GM19438 (cell line): ENCODE data around the gene PRRC2B.
"Not testable (repeated sequence)": the region's sequence is repeated elsewhere in the genome, so short reads cannot be mapped to it uniquely, and the experiment has no call there.

ENCODE experiments used
- ATAC-seq: cut with Tn5 transposase; IDR thresholded peaks from one replicate; pipeline ENCODE4 v1.9.1; 2021; ENCODE audit warnings: low read depth; ENCODE audit not compliant: unreplicated experiment

Gene PRRC2B

DNA sequence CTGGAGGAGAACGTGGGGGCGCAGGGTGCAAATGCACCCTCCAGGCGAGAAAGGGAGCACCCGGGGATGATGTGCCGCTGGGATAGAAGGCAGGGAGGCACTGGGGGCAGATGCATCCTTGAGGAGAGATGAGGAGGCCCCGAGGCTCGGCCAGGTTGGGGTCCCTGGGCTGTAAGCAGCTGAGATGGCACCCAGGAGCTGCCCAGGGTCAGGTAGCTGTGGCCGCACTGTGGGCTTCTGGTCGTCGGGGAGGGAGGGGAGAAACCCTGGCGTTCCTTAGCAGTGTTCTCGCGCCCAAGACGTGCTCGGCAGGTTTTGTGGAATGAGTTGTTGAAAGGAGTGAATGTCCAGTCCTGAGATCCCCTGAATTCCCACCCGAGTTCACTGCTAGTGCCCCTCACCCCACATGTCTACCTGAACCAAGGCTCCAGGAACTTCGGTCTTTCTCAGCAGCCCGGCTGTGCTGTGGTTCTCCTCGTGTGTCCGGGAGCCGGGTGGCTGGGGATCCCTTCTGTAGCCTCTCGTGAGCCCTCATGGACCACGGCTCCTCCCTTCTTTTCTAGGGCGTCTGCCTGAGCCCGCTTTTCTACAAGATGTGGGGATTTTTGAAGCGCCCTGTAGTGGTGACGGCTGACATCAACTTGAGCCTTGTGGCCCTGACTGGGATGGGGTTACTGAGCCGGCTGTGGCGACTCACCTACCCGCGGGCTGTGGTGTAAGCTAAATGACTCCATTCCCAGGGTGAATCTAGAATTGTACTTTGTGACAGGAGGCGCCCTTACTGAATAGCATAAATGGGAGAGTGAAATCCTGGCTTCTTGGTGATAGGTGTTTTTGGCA is 110.0 kb downstream of the PRRC2B start:
- ATAC-seq, result no peak

DNA sequence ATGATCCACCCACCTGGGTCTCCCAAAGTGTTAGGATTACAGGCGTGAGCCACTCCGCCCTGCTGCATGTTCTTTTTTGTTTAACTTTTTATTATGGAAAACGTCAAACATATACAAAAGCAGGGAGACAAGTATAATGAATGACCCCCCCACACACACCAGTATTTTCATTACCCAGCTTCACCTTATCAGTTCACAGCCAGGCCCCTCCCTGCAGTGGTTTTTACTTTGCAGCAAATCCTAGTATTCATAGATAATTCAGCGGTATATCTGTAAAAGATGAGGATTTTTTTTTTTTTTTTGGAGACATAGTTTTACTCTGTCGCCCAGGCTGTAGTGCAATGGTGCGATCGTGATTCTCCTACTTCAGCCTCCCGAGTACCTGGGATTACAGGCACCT is 111.1 kb downstream of the PRRC2B start:
- no peak for ATAC-seq

DNA sequence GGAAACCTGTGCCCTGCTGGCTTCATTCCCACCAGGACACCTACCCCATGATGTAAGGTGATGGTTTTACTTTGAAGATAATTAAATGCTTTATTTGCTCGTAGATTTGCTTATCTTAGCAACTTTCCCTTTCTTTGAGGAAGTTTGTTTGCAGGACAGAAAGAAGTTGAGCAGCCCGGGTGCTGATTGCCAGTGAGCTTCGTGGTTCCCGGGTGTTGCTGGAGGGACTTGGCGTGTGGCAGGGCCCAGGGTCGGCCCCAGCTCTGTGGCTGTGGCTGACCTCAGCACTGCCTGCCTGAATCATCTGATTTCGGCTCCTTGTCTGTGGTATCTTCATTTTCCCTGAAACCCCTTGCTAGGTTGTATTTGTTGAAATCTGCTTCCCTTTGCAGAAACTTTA is 117.5 kb downstream of the PRRC2B start:
- ATAC-seq, result no peak

DNA sequence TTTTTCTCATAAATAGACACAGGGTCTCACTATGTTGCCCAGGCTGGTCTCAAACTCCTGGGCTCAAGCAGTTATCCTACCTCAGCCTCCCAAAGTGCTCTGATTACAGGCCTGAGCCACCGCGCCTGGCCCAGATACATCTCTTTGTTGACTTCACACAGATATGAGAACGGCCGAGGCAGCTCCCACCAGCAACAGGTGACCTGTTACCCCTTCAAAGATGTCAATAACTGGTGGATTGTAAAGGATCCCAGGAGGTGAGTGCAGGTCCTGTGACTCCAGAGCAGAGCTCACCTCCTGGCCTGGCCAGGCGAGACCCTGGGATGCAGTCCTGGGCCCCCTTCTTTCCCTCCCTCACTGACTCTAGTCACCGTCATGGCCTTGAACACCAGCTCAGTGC is 118.0 kb downstream of the PRRC2B start:
- ATAC-seq, result no peak

DNA sequence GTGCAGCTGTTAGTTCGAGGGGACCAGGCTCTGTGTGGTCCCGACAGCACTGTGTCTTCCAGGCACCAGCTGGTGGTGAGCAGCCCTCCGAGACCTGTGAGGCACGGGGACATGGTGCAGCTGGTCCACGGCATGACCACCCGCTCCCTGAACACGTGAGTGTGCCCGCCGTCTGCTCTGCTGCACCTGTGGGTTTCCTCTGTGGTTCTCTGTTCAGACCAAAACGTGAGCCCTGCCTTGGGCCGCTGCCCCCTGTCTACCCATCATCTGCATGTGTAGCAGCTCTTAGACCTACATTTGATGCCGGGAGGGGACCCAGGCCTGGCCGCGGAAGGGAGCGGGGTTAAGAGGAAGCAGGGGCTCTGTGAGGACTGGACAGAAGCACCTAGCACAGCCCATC is 119.3 kb downstream of the PRRC2B start:
- no peak for ATAC-seq

DNA sequence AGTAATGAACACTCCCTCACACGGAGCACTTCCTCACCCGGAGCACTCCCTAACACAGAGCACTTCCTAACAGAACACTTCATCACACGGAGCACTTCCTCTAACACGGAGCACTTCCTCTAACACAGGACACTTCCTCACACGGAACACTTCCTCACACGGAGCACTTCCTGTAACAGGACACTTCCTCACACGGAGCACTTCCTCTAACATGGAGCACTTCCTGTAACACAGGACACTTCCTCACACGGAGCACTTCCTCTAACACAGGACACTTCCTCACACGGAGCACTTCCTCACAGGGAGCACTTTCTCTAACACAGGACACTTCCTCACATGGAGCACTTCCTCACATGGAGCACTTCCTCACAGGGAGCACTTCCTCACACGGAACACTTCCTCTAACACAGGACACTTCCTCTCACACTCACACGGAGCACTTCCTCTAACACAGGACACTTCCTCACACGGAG is 121.7 kb downstream of the PRRC2B start:
- not testable (repeated sequence) for ATAC-seq

DNA sequence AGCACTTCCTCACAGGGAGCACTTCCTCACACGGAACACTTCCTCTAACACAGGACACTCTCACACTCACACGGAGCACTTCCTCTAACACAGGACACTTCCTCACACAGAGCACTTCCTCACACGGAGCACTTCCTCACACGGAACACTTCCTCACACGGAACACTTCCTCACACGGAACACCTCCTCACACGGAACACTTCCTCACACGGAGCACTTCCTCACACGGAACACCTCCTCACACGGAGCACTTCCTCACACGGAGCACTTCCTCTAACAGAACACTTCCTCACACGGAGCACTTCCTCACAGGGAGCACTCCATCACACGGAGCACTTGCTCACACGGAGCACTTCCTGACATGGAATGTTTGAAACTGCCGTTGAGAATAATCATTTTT is 122.2 kb downstream of the PRRC2B start:
- ATAC-seq, result no peak

DNA sequence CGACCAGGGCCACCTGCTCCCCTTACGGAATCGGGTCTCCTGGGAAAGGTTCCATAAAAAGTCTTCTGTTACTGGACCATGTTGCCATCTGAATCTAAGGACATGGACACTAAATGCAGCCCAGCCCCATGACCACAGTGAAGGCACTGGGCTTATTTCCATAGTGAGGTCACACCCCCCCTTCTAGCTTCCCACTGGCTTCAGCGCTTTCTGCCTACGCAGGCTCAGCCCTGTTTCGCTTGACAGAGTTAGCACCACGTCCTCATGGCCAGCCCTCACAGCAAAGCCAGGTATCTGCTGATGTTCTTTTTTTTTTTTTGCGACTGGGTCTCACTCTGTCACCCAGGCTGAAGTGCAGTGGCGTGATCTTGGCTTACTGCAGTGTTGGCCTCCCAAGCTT is 123.0 kb downstream of the PRRC2B start:
- no peak for ATAC-seq

DNA sequence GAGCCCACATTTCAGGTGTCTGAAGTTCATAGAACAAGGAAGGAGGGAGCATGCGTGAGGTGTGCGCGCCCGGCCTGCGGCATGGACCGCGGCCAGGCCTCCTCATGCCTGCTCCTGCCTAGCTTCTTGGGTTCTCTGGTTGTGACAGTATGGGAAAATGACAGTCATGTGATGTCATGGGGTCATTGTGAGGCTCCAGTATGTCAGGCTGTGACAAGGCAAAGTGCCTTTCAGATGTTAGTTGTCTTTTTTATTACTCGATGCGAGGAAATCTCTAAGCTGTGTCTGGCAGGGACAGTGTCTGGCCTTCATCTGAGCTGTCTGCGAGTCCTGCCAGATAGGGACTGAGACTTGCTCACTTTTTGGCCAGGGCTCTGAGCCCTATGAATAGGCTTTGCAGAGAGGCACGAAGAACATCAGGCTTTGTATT is 123.9 kb downstream of the PRRC2B start:
- ATAC-seq, result no peak

DNA sequence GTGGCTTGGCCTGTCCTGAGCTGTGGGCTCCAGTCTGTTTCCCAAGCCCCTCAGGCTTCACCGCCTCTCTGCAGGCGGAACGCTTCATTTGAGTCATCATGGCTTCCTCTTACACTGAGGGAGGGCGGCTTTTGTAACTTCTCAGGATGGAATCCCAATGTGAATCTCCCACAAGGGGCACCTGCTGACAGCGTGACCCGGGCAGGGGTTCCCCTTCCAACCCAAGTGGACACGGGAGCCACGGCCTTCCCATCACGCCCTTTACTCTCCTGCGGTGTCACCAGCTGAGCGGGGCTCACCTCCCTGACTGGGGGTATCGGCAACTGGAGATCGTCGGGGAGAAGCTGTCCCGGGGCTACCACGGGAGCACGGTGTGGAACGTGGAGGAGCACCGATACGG is 124.7 kb downstream of the PRRC2B start:
- ATAC-seq, result no peak

DNA sequence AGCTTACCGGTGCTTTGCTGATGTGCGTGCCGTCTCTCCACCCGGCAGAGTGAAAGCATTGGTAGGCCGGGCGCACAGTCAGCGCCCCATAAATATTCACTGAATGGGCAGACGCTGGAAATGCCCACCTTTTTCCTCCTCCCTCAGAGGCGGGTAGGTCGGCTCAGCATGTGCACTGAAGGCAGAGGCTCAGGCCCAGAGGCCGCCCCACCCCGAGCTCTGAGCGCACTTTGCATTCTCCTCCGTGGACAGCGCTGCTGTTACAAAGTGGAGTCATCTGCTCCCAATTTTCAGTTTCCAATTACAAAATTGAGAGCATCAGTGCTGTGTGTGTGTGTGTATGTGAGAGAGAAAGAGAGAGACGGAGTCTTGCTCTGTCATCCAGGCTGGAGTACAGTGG is 126.6 kb downstream of the PRRC2B start:
- ATAC-seq, result no peak

DNA sequence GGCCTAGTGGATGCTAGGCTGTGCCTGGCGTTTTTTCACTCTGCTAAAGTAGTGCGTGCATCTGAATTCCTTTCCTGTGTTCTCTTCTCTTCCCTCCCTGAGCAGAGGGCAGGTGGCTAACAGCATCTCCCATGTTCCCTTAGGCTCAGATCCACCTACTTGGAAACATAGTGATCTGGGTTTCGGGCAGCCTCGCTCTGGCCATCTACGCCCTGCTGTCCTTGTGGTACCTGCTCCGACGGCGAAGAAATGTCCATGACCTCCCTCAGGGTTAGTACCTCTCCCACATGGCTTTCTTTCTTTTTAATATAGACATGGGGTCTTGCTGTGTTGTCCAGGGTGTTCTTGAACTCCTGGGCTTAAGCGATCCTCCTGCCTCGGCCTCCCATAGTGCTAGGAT is 127.3 kb downstream of the PRRC2B start:
- ATAC-seq, result no peak

DNA sequence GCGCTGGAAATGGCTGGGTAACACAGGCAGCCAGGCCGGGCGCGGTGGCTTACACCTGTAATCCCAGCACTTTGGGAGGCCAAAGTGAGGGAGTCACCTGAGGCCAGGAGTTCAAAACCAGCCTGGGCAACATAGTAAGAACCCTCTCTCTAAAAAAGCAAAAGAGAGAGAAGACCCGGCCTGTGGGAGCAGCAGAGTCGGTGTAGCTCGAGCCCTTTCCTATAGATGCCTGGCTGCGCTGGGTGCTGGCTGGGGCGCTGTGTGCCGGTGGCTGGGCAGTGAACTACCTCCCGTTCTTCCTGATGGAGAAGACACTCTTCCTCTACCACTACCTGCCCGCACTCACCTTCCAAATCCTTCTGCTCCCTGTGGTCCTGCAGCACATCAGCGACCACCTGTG is 127.9 kb downstream of the PRRC2B start:
- ATAC-seq, result no peak

DNA sequence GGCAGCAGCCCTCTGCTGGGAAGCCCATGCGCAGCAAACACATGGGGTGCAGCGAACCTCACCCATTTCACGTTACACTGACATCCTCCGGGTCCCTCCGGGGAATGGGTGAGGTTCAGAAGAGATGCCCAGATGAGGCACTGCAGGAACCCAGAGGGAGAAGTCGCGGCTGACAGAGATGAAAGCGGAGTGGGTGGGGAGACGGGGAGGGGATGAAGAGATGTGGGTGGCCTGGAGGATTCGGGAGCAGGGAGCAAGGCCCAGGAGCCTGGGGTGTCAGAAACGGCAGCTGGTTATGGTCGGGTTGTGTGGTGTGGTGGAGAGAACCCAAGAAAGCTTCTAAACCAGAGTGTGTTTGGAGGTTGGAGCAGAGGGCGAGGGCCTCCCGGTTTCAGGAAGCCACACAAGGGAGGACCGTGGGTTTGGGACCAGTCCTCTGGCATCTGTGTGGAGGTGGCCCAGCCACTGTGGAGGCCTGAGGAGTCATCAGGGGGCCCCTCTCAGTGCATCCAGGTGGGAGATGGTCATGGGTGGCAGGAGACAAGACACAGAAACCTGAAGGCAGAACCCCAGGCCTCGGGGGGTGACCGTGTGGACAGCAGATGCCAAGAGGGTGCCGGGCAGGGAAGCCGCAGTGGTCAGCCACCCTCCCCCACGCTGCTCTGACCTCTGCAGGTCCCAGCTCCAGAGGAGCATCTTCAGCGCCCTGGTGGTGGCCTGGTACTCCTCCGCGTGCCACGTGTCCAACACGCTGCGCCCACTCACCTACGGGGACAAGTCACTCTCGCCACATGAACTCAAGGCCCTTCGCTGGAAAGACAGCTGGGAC is 128.6 kb downstream of the PRRC2B start:
- ATAC-seq, result no peak

DNA sequence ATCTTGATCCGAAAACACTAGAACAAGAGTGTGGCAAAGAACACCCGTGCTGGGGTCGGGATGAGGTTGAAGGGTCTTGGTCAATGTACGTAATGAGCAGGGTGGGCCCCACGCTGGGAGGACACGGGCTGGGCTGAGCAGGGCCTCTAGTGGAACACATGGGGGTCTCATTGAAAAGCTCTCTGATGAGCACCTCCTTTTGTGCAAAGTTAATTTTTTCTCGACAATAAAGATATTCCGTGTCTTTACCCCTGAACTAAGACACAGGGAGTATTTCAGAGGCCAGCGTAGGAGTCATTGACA is 129.2 kb downstream of the PRRC2B start:
- ATAC-seq, result no peak

DNA sequence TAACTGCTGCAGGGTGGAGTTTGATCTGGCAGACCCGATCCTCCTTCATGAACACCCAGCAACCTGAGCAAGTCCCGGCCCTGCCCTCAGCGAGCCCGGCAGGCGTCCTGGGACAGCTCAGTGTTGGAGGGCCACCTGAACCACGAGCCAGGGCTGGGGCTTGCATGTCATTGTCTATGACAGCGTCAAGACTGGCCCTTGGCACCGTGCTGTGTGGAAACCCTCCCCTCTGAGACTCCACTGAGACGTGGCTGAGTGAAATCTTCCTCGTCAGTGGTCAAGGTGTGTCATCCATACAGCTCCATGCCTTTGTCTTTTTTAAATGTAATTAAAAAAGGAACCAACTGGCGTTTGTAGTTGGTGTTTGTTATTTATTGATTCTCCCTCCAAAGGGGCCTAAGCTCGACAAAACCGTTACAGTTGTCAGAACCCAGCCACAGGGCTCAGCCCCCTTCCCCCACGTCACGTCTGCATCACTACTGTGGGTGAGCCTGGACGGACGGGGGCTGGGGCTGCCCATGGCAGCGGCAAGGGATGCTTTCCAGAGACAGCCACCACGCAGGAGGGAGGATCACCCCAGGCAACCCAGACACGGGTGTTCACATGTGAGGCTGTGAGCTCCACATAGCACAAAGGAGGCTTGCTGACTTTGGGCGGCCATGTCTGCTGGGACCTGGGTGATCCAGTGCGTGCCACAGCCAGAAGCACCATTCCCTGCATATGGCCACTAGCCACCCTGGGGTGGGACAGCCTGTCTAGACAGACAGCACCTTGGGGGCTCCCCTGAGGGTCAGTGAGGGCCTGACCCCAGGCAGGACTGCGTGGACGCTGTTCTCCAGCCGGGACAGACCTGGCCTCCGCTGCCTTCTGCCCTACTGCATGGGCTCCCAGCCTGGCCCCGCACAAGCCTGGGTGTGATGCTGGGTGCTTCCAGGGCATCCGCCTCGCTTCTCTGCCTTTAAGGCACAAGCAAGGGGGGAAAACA is 129.9 kb downstream of the PRRC2B start:
- ATAC-seq, result no peak

DNA sequence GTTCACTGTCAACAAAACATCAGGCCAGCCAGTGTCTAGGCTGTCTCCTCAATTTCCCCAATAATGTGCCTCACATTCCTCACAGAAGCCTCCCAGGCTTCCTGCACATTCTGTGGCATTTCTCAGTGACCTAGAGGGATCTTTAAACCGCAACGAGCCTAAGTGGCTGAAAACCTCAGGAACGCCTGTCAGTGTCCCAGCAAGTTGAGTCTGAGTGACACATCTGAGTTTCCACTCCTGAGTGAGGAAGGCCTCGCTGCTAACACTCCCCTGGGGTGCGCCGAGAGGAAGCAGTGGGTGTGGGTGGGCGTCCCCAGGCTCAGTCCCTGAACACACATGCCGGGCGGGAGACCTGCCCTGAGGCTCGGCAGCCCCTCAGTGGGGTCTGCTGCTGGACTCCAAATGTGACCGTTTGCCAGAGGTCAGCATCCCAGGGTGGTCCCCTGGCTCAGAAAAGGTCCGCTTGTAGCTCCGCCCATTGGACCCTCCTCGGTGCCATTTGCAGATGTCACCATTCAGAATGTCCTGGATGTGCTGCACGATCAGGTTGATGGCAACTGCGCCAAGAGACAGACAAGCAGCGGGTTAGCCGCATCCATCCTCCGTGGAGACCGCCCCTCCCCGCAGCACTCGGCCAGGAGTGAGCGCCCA is 130.9 kb downstream of the PRRC2B start:
- ATAC-seq, result no peak

DNA sequence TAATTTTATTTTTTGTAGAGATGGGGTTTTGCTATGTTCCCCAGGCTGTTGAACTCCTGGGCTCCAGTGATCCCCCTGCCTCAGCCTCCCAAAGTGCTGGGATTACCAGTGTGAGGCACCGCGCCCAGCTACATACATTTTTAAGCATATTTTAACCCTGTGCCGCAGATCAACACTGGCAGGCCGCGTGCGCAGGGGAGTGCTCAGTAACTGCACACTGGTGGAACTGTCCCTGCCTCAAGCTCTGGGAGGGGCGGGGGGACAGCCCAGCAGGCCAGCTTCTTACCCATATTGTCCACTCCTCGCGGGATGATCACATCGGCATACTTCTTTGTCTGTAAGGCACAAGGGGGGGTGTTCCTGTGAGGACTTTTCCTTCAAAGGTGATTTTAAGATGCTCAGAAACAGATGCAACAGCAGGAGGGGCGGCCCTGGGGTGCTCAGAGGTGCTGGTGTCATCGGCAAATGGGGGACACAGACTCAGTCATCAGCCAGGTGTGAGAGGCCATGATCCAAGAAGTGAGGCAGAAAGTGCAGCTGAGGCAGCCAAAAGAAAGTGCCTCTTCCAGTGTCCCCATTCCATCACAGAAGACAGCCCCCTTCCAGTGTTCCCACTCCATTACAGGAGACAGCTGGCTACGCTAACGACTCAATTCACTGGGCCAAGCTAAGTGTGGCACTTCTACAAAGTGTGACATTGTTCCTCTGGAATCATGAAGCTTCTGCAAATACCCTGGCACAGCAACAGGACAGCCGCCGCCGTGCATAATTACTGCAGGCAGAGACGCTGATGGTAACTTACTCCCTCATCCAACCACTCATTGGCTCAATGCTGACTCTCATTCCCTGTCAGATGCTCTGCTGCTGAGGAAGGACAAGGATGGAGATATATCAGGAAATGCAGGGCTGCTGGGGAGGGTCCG is 132.0 kb downstream of the PRRC2B start:
- ATAC-seq, result no peak

DNA sequence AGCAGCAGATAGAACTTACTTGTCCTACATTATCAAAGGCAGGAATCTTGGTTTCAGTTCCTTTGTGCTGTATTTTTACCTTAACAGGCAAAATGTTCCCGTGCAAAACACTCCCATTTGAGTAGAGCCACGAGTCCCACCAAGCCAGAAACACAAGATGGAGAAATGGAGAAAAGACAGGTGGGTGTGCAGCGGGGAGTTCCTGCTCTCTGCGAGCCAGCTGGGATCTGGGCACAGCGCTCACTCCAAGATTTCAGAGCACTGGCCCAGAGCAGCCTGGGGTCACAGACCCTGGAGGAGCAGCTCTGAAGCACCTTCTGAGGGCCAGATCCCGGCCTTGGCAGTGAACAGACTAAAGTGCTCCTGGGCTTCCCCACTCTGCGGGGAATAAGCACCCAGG is 134.3 kb downstream of the PRRC2B start:
- no peak for ATAC-seq
